GM06990 (cell line): ENCODE results near the gene TPRA1.

Source experiments
- DNase-seq: peaks from one replicate; pipeline ENCODE4 v3.0.0-alpha.2; 2011; ENCODE audit not compliant: insufficient read length; ENCODE audit errors: extremely low read depth
- H3K27me3 ChIP-seq: replicated peaks from 2 replicates; pipeline ENCODE4 v1.6.0; 2011; ENCODE audit warnings: low read length; ENCODE audit not compliant: control insufficient read depth, insufficient read depth
- H3K36me3 ChIP-seq: 2 replicates; pipeline ENCODE4 v1.5.1; 2011; ENCODE audit warnings: low read length; ENCODE audit not compliant: control insufficient read depth, insufficient read depth
- H3K4me3 ChIP-seq: replicated peaks from 2 replicates; pipeline ENCODE4 v1.5.1; 2011; ENCODE audit warnings: low read depth, mild to moderate bottlenecking, control low read depth, low read length
- TF ChIP-seq, protein P1 (sequence below): IDR thresholded peaks from 2 replicates; pipeline ENCODE4 v1.5.1; 2011; ENCODE audit warnings: low read length, control low read depth, mild to moderate bottlenecking, inconsistent platforms; ENCODE audit not compliant: insufficient read depth, poor library complexity, severe bottlenecking

The TPRA1 gene

DNA sequence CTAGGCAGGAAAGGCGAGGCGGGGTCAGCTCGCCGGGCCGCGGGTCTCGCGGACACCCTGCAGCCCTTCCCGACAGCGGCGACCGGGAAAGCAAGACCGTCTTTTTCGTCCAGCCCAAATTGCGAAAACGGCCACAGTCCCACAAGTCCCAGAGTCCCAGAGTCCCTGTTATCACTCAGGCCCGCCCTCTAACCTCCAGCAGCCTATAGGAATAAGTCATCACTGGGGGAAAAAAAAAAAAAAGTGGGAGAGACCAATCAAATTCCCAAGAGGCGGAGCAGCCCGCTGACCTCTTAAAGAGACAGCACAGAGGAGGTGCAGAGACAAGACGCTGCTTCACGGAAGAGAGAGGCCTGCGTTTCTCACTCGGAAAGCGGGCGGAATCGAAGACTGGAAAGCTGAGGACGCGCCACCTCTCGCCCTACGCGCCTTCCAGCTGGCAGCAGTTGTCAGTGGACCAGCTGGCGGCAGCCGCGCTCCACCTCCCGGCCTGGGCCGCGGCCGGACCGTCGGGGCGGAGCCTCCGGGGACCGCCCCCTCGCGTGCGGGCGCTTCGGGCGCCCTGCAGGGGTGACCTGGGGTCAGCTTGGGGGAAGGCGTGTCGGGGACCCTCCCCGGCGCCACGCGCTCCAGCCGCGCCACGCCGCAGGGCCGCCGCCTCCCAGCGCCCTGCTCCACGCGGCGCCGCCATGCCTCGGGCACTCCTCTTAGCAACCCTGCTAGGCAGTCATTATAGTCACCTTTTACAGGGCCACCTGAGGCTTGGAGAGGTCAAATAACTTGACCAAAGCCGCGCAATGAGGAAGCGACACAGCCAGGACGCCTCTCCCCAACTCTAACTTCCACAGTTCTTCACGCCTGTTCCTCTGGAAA lies at the start of gene TPRA1:
TPRA1 (minus strand) TSS at position 141 of the 873 bp plus-strand sequence. CDS start 10,587 bp downstream, outside the sequence.
- peak; percentile 94 for DNase-seq
- H3K27me3 ChIP-seq, result no peaks in the 10 kb centered on the region
- peak within 1 kb of the TSS; percentile 93 for H3K4me3 ChIP-seq
- peaks cover 4% of the 10 kb centered on the region for H3K36me3 ChIP-seq
- TF ChIP-seq, protein P1, sequence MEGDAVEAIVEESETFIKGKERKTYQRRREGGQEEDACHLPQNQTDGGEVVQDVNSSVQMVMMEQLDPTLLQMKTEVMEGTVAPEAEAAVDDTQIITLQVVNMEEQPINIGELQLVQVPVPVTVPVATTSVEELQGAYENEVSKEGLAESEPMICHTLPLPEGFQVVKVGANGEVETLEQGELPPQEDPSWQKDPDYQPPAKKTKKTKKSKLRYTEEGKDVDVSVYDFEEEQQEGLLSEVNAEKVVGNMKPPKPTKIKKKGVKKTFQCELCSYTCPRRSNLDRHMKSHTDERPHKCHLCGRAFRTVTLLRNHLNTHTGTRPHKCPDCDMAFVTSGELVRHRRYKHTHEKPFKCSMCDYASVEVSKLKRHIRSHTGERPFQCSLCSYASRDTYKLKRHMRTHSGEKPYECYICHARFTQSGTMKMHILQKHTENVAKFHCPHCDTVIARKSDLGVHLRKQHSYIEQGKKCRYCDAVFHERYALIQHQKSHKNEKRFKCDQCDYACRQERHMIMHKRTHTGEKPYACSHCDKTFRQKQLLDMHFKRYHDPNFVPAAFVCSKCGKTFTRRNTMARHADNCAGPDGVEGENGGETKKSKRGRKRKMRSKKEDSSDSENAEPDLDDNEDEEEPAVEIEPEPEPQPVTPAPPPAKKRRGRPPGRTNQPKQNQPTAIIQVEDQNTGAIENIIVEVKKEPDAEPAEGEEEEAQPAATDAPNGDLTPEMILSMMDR, result peak; percentile 35

- no peak for DNase-seq
- TF ChIP-seq, protein P1, result no peak
- no peak overlapping the region for H3K4me3 ChIP-seq
- no peaks in the 10 kb centered on the region for H3K36me3 ChIP-seq
- H3K27me3 ChIP-seq, result no peaks in the 10 kb centered on the region
Observed at GRCh38 chr3:127640042-127640355, 49.5 kb upstream of the TPRA1 start.

DNA sequence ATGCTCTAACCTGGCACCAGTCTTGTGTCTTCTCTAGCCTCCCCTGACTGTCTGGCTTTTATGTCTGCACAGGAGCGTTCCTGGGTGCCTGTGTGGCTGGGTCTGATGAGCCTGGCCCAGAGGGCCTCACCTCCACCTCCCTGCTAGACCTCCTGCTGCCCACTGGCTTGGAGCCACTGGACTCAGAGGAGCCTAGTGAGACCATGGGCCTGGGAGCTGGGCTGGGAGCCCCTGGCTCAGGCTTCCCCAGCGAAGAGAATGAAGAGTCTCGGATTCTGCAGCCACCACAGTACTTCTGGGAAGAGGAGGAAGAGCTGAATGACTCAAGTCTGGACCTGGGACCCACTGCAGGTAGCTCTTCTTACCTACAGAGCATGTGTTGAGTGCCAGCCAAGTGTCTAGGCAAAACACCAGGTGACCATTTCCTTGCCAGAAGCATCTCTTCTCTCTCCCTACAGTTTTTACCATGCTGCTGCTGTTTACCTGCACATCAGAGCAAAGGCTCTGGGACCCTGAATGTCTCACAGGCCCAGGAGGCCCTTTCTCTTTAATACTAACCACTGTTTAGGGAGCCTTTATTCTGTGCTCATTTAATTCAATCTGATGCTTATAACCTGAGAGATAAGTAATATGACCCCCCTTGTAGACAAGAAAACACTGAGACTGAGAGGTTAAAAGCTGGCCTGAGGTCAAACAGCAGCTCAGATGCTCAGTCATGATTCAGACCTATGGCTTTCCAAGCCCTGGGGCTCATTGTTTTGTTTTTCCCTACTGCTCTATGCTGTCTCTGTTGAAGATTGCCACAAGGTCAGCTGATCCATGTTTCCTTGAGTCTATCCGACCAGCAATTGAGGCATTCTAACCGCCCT lies 48.9 kb upstream of the TPRA1 start:
- Histone ChIP-seq H3K36me3 (no peaks in the 10 kb centered on the region), H3K4me3 (no peak overlapping the region), H3K27me3 (no peaks in the 10 kb centered on the region)
- DNase-seq, result no peak
- TF ChIP-seq, protein P1, result no peak

- TF ChIP-seq, protein P1, result no peak
- H3K4me3 ChIP-seq, result no peak overlapping the region
- H3K36me3 ChIP-seq, result no peaks in the 10 kb centered on the region
- no peak for DNase-seq
- no peaks in the 10 kb centered on the region for H3K27me3 ChIP-seq
Observed at GRCh38 chr3:127637971-127638370, 47.4 kb upstream of the TPRA1 start.

DNA sequence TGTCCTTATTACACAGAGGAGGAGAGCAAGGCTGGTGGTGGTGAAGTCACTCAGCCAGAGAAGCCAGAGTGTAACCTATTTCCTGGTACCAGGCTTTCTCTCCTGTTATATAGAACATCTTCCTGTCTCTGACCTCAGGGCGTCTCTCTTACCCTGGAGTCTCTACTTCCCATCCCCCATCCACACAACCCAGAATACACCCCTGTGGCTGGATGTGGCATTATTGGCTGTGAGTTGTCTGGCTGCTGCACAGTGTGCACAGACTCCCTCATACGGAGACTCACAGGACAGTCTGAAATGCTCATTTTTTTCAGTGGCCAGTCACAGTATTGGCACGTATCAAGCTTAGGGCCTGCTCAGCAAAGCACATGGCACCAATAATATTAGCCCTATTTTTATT lies 47.0 kb upstream of the TPRA1 start:
- no peak overlapping the region for H3K4me3 ChIP-seq
- DNase-seq, result no peak
- TF ChIP-seq, protein P1, result no peak
- no peaks in the 10 kb centered on the region for H3K27me3 ChIP-seq
- no peaks in the 10 kb centered on the region for H3K36me3 ChIP-seq
